GM20431 (cell line): ENCODE data around the gene CNOT4.
"Not testable (repeated sequence)": the region's sequence is repeated elsewhere in the genome, so short reads cannot be mapped to it uniquely, and the experiment has no call there.

Source experiments
- in situ Hi-C: fragments of 300-500 bp; cut with MseI, MboI; formaldehyde crosslinking; loops from one replicate; pipeline ENCODE4 v1.15.0; 2020; ENCODE audit warnings: low sequenced_read_pairs; ENCODE audit not compliant: unreplicated experiment

CNOT4 gene

DNA sequence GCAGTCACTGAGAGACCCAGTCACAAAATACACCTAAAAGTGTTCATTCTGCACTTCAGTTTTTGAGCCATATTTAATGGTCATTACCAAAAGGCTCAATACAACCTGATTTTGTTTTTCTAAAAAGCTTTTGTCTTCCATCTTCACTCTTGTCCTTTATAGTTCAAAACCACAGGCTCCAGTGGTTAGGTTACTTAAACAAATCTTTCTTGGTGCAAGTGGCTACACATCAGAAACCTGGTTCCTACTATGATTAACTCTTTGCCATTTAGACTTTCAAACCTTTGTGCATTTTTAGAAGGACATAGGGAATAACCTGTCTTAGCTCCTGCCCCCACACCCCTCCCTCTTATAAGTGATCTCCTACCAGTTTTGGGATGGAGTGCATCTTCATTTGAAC is 140.5 kb downstream of the CNOT4 start:
- in situ Hi-C loops: no loop called here

DNA sequence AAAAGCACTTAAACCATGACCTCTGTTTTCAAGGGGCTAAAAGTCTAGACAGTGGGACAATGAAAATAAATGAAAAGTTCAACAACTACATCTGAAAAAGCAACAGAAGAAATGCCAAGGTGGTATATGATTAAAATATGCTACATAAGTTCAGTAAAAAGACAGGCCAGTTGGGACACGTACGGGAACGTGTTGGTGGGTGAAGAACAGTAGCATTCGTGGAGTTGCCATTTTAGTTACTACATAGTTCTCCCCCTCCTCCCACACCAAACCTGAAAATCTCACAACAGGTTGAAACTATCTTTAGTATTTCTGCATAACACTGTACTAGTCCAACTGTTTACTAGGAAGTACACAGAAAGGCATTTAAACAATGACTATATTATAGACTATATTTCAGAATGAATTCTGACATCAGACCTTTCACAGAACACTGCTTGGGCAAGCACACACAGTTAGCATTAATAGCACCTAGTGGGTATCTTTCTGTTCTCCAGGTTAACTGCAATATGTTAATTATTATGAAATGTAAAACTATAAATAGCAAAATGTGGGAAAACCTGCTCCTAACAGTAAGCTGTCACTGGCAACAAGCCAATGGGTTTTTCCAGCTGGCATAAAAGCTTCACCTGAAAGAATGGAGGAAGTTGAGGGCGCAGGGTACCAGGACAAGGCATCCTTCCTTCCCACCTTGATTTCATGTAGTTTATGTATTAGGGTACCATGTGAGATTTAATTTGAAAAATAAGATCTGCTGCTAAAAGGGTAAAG is 141.3 kb downstream of the CNOT4 start:
- in situ Hi-C loops: no loop called here

DNA sequence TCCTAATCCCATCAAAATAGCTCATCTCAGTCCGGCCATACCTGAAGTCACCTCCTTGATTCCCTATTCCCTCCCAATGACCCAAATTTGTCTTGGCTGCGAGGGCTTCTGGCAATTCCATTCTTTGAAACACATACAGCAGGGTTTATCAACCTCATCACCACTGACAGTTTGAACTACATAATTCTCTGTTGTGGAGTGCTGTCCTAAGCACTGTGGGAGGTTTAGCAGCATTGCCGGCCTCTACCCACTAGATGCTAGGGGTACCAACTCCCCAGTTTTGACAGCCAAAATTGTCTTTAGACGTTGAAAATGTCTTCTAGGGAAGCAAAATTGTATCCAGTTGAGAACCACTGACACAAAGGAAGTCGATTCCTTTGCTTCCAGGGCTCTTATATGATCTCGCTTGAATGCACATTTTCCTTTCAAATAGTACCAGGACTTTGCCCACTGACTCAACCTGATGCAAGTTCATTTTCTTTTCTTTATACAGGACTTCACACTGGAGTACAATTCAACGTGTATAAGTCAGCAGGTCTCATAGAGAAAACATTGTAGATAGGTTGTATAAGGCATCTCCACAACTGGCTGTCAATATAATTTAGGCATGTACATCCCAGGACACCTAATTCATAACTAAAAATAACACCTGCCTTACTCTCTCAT is 142.9 kb downstream of the CNOT4 start:
- in situ Hi-C loops: no loop called here

DNA sequence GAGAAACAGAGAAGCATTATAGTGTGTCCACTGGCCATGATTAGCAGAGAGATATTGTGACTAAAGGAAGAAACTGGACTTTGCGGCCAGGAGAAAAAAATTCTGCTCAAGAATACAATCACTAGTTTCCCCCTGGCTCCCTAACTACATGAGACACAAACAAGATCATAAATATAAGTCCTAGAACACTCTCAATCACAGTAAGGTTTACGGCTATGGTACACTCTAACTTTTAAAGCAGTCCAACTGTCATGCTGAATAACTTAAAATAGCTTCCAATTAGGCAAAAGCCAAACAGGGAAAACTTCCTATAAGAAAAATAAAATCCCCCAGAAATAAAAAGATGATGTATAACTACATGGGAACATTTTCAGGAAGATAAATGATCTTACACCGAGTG is 144.2 kb downstream of the CNOT4 start:
- in situ Hi-C loops: no loop called here

DNA sequence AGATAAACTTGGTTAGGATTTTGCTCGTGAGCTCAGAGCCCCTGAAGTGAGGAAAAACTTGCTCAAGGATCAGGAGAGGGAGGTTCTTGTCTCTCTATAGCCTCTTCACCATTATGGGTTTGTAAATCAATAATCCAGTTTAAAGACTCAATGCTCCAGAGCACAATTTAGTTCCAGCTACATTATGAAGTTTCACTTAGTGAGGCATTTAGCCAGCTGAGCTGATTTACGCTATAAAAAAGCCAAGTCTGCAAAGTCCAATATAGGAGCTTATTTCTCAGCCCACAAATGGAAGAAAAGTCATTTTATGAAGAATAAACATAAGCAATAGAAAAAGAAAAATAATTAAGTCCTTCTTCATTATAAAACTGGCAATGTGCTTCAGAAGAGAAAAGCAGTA is 145.7 kb downstream of the CNOT4 start:
- in situ Hi-C loops: no loop called here

DNA sequence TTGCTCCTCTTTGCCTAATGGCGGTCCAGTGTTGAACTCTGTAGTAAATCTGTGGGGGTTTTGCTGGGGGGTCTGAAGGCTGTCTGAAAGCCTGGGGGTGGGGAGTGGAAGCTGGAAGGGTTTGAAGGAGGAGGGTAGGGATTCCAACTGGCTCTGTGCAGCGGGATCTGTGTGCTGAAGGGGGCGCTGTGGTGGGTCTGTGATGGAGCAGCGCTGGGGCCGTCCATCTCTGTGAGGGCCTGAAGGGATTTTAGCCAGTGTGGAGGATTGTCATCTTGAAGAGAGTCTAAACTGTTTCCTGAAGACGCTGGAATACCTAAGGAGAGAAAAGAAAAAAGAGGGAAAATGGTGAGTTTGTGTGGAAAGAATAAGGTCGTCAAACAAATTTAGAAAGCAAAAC is 147.0 kb downstream of the CNOT4 start:
- in situ Hi-C loops: no loop called here

DNA sequence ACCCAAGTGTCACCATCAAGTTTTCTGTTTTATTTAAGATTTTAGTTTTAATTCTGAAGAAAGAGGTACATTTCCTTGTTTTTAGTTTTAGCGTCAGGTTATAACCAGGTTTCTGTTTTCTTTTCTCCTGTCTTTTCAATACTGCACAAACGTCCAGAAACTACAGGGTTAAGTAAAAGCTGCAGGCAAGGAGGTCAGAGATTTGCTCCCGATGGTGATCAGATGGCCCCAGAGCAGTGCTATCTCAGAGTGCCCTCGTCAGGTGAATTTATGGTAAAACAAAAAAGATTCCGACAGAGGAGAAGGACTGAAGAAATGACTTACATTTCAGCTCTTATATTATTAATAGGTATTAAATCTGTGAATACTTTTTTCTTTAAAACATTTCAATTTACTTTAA is 148.1 kb downstream of the CNOT4 start:
- in situ Hi-C loops: no loop called here

DNA sequence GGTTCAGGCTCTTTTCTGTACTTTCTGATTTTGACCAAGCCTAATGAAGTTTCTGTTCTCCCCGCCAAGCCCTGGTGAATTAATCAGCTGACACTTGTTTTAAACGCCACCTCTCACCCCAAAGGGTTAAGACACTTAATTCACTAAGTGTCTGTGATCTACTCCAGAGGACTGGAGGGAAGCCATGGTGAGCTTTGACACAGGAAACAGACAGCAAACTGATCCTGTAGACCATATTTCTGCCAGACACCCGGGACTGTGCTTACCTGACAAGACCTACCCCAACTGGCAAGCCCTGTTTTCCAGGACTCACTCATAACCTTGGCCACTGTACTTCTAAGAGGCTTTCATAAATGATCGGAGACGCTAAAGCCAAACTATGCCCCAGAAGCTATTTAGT is 150.3 kb downstream of the CNOT4 start:
- in situ Hi-C loops: no loop called here

DNA sequence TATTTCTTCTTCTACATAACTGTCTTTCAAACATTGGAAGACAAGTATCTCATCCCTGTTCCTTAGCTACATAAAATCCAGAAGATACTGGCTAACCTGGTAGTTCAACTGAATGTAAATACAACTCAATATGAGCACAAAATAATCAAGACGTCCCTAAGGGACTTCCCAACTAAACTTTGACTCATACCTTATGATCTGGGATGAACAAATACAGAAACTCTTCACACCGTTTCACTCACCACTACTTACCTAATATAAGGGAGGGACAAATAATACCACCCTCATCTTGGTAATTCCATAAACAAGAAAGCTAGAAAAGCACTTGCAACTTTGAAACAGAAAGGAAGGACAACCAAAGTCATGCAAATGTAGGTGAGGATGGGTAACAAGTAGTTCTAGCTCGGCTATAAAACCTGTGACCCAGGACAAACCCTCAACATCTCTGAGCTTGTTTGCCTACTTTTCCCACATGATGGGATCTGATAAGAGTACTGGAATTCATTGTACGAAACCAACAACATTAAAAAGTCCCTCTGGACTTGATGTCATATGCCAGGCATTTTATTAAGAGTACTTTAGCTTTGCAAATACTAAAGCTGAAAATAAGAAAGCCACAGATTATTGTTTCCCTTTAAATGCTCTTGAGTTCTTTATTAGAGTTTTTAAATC is 154.4 kb downstream of the CNOT4 start:
- in situ Hi-C loops: no loop called here

DNA sequence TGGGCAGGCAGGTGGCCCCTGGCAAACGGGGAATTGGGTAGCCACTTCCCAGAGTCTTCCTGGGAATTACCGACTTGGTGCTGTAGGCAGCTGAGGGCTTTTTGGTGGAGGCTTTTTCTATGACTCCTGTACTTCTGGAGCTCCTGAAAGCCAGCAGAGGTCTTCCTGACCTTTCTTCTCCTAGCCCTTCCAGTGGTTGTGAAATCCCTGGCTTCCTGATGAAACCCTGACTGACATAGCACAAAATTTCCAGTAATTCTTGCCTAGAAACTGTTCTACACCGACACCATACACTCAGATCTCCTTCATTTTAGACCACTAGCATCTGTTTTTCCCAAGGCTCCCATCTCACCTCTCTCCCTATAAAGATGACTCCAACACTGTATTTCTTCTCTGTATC is 156.1 kb downstream of the CNOT4 start:
- in situ Hi-C loops: no loop called here

DNA sequence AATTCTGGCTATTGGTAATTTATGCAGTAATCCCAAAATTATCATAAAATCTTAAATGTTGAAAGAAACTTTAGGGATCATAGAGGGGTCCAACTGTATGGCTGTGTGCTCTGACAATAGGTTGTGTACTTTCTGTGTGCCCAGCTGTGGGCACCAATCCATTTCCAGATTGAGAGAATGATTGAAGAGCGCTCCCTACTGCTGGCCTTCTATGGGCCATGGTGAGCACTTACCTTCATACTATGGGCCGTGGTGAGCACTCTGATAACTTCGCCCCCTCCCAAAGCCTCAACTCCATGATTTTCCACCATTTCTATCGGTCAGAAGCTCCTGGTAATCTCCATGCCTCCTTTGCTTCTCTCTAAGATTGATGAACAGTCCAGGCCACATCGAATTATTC is 157.6 kb downstream of the CNOT4 start:
- in situ Hi-C loops: no loop called here

DNA sequence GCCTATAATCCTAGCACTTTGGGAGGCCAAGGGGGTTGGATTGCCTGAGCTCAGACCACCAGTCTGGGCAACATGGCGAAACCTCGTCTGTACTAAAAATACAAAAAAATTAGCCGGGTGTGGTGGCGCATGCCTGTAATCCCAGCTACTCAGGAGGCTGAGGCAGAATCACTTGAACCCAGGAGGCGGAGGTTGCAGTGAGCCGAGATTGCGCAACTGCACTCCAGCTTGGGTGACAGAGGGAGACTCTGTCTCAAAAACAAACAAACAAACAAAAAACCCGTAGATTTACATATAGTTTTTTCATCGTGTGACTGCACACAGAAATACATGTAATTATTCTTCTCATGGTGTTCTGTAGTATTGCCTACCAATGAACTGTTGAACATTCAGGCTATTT is 158.8 kb downstream of the CNOT4 start:
- in situ Hi-C loops: not testable (repeated sequence)

DNA sequence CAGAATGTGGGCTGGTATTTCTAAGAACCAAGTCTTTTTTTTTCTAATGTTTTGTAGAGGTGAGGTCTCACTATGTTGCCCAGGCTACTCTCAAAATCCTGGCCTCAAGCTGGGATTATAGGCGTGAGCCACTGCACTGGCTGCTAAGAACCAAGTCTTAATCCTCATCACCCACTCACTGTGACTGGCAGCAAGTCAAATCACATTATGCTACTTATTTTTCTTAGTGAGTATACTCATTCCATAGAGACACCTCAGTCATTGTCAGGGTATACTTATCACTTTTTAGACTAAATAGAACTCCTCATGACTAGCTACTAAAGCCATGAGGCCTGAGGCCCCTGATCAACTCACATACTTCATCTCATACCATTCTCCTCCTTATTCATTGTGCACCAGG is 160.2 kb downstream of the CNOT4 start:
- in situ Hi-C loops: no loop called here

DNA sequence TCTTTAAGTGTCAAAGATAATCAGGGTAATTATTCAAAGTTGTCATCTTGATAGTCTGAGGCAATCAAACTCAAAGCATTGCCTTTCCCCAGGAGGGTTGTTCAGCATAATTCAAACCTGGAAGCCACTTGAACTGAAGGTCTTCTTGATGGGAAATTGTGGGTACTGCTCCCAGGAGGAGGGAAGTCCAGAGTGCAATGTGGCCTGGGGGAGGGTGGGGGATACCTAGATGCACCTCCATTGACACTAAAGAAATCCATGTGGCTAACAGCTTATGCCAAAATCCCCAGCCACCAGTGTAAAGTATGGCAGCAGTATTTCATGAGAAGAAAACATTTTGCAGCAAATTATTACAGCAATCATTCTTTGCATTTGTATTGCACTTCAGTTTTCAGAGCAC is 161.4 kb downstream of the CNOT4 start:
- in situ Hi-C loops: no loop called here

DNA sequence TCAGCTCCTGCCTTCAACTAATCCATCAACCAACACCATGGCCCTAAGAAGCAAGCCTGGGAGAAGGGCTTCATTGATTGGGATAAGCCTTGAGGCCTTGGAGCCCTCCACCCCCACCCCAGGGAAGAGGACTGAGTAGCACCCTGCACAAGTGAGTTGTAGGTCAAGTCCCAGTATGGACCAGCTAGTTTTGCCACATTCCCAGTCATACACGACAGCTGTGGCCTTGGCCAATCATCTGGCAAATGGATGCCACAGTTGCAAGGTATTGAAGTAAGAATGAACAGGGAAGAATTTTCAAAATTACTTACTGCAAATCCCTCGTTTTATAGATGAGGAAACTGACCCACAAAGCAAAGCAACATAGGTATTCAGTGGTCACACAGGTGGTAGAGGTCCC is 166.5 kb downstream of the CNOT4 start:
- in situ Hi-C loops: no loop called here

DNA sequence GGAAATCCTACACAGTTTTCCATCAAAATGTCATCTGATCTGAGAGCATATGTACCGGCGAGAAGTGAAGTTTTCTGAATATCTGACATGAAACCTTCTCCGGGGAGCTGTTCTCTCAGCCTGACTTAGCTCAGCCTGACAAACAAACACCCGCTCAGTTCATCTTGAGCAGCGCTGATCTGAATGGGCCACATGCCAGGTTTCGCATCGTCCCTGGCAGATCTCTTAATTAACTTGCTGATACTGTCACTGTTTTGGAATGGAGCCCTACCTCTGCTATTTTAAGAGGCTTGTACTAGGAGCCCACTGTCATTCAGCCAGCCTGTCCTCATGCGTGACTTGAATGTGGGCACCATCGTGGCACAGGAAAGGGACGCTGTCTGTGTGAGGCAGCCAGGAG is 167.0 kb downstream of the CNOT4 start:
- in situ Hi-C loops: no loop called here

DNA sequence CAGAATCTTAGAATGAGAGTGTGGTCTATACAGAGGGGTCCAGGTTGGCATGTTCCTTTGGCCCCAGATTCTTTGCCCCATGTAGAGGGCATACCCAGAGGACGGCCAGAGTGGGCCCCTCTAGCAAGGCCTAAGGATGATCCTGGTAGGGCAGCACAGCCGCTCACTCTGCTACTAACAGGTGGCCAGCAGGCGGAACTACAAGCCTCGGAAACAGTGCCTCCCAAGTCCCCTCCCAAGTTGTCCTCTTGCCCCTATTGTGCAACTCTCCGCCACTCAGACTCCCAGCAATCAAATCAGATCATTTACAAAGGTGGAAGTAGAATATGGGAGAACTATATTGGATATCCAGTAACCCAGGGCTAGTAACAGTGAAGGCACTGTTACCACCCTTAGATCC is 168.9 kb downstream of the CNOT4 start:
- in situ Hi-C loops: no loop called here

DNA sequence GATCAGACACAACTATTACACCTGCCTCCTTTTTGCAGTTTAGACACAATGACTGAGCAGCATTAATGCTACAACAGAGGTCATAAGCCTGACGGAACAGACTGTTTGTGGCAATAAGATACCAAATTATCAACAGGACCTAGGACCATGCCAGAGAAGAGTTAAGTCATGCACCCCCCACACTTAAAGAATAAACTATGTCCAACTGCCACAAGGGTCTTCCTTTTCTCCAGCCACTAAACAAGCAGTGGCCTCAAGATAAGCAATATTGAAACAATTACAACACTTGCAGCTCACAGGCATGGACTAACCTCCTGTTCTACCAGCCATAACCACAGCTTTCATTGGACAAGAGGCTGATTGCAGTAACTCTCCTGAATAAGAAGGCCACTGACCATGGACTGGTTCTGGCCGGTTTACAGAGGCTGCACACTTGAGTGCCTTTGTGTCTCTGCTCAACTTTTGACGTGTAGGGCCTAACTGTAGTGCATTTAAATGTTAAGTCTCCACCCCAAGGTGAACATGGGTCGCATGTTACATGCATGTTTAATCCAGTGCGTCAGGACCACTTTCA is 171.8 kb downstream of the CNOT4 start:
- in situ Hi-C loops: no loop called here

DNA sequence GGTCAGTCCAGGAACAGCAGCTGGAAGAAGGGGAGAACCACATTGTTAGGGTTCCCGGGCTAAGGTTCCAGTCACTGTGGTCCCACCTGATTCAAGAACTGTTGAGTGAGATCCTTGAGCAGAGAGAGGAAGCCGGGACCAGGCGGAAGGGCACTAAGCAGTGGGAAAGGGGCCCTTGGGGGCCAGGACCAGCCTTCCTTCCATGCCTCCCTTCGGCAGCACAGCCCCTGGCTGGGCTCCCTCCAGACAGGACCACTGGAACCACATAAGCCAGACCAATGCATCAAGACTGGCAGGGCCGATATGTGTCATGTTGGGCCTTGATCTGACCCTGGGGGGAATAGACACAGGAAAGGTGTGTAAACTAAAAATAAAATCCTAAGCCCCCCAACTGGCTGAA is 172.4 kb downstream of the CNOT4 start:
- in situ Hi-C loops: no loop called here

DNA sequence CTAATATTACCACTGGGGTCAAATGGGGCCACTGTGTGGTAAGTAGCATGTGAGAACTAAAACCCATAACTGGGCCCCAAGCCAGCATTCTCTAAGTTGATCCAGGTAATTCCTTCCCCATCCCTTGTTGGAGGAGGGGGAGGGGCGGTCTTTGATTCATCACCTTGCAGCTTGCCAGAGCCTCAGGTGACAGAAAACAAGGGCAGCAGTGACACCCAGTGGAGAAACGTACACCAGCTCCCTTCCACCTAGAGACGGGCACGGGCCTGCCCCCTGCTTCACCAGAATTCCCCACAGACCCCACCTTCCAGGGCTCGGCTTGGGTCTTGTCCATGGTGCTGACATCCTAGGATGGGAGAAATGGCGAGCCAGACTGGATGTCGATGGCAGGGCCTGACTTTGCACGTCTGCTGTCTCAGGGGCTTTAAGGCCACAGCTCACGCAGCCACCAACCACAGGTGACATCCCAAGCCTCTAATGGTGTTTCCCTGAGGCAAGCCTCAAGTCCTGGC is 174.2 kb downstream of the CNOT4 start:
- in situ Hi-C loops: no loop called here
